ENCODE results near the gene PRTFDC1.

Gene PRTFDC1

GRCh38 chr10:24857031-24857725, 95.2 kb downstream of the PRTFDC1 start:
- Histone ChIP-seq H3K9ac (ENCODE audit: low read length) (no peak overlapping the region), H3K4me1 (ENCODE audit: low read length) (peaks cover 18% of the 10 kb centered on the region), H3F3A (ENCODE audit: insufficient read depth, low read length) (no peaks in the 10 kb centered on the region), H3K9me2 (replicated peaks; ENCODE audit: insufficient read depth, low read length) (no peaks in the 10 kb centered on the region), H3K4me2 (ENCODE audit: low read depth, low read length) (no peak overlapping the region), H3K9me3 (replicated peaks; ENCODE audit: insufficient read depth, low read length) (no peaks in the 10 kb centered on the region), H3K27me3 (replicated peaks; ENCODE audit: insufficient read depth, low read length) (no peaks in the 10 kb centered on the region), H3K27ac (ENCODE audit: low read length) (no peak overlapping the region), H3K4me3 (ENCODE audit: low read length) (no peak overlapping the region), H4K20me1 (ENCODE audit: insufficient read depth, low read length) (no peaks in the 10 kb centered on the region), H3K36me3 (replicated peaks; ENCODE audit: insufficient read depth, low read length) (no peaks in the 10 kb centered on the region), H3K79me2 (ENCODE audit: low read length) (no peaks in the 10 kb centered on the region), H2AFZ (ENCODE audit: low read length) (no peak overlapping the region)
- TF ChIP-seq EZH2 (optimal IDR thresholded peaks at IDR 0.05; ENCODE audit: low read depth, low read length) (no peak), EZH2phosphoT487 (IDR thresholded peaks at IDR 0.05; ENCODE audit: low read length) (no peak)
- TF ChIP-seq, protein P1, sequence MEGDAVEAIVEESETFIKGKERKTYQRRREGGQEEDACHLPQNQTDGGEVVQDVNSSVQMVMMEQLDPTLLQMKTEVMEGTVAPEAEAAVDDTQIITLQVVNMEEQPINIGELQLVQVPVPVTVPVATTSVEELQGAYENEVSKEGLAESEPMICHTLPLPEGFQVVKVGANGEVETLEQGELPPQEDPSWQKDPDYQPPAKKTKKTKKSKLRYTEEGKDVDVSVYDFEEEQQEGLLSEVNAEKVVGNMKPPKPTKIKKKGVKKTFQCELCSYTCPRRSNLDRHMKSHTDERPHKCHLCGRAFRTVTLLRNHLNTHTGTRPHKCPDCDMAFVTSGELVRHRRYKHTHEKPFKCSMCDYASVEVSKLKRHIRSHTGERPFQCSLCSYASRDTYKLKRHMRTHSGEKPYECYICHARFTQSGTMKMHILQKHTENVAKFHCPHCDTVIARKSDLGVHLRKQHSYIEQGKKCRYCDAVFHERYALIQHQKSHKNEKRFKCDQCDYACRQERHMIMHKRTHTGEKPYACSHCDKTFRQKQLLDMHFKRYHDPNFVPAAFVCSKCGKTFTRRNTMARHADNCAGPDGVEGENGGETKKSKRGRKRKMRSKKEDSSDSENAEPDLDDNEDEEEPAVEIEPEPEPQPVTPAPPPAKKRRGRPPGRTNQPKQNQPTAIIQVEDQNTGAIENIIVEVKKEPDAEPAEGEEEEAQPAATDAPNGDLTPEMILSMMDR (IDR thresholded peaks at IDR 0.05; ENCODE audit: low read length), result no peak
- DNase-seq, result no peak

DNA sequence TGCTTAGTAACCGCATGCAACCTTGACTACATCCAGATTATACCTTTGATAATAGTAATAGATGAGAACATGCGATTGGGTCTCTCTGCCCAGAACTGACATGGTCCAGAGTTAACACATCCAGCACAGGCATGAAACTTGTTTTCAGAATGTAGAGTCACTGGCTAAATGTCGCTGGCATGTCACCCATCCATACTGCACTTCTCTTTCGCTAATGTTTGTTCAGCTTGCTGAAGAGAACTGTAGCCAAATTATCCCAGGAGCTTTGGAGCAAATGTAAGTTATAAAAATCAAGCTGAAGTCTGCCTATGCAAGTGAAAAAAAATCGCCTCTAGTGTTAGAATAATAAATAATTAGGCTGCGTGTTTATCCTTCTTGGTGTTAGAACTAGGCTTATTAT, 98.2 kb downstream of the PRTFDC1 start:
- H3K4me3 ChIP-seq (ENCODE audit: low read length), result no peak overlapping the region
- DNase-seq, result no peak
- no peak overlapping the region for H3K27ac ChIP-seq (ENCODE audit: low read length)
- H3K36me3 ChIP-seq (replicated peaks; ENCODE audit: insufficient read depth, low read length), result no peaks in the 10 kb centered on the region
- H3K9me3 ChIP-seq (replicated peaks; ENCODE audit: insufficient read depth, low read length), result no peaks in the 10 kb centered on the region
- H3K9ac ChIP-seq (ENCODE audit: low read length), result no peak overlapping the region
- H2AFZ ChIP-seq (ENCODE audit: low read length), result no peak overlapping the region
- no peaks in the 10 kb centered on the region for H3F3A ChIP-seq (ENCODE audit: insufficient read depth, low read length)
- no peak overlapping the region for H3K4me2 ChIP-seq (ENCODE audit: low read depth, low read length)
- no peaks in the 10 kb centered on the region for H3K9me2 ChIP-seq (replicated peaks; ENCODE audit: insufficient read depth, low read length)
- TF ChIP-seq, protein P1 (IDR thresholded peaks at IDR 0.05; ENCODE audit: low read length), result no peak
- TF ChIP-seq EZH2 (optimal IDR thresholded peaks at IDR 0.05; ENCODE audit: low read depth, low read length), result no peak
- TF ChIP-seq EZH2phosphoT487 (IDR thresholded peaks at IDR 0.05; ENCODE audit: low read length), result no peak
- peaks cover 18% of the 10 kb centered on the region for H3K4me1 ChIP-seq (ENCODE audit: low read length)
- H3K27me3 ChIP-seq (replicated peaks; ENCODE audit: insufficient read depth, low read length), result no peaks in the 10 kb centered on the region
- H4K20me1 ChIP-seq (ENCODE audit: insufficient read depth, low read length), result no peaks in the 10 kb centered on the region
- no peaks in the 10 kb centered on the region for H3K79me2 ChIP-seq (ENCODE audit: low read length)

DNA sequence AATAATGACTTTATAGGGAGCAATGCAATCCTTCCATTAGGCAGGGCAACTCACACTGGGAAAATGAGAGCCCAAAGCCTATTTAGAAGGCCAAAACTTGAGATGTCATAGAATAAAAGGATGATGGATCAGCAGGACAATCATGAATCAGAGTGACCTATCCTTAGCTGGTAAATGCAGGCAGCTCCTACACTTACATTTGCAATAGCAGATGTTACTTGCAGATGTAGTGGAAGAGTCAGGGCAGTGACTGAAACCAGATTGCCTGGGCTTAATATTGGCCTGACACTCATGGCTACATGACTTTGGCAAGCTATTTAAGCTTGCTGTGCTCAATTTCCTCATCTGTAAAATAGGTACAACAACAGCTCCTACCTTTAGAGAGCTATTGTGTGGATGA, 98.7 kb downstream of the PRTFDC1 start:
- Histone ChIP-seq H3K27me3 (replicated peaks; ENCODE audit: insufficient read depth, low read length) (no peaks in the 10 kb centered on the region), H3K4me3 (ENCODE audit: low read length) (no peak overlapping the region), H3K79me2 (ENCODE audit: low read length) (no peaks in the 10 kb centered on the region), H3F3A (ENCODE audit: insufficient read depth, low read length) (no peaks in the 10 kb centered on the region), H3K4me1 (ENCODE audit: low read length) (peaks cover 15% of the 10 kb centered on the region), H3K9ac (ENCODE audit: low read length) (no peak overlapping the region), H3K27ac (ENCODE audit: low read length) (no peak overlapping the region), H3K36me3 (replicated peaks; ENCODE audit: insufficient read depth, low read length) (no peaks in the 10 kb centered on the region), H3K9me2 (replicated peaks; ENCODE audit: insufficient read depth, low read length) (no peaks in the 10 kb centered on the region), H3K4me2 (ENCODE audit: low read depth, low read length) (no peak overlapping the region), H2AFZ (ENCODE audit: low read length) (no peak overlapping the region), H3K9me3 (replicated peaks; ENCODE audit: insufficient read depth, low read length) (no peaks in the 10 kb centered on the region), H4K20me1 (ENCODE audit: insufficient read depth, low read length) (no peaks in the 10 kb centered on the region)
- no peak for TF ChIP-seq EZH2phosphoT487 (IDR thresholded peaks at IDR 0.05; ENCODE audit: low read length)
- no peak for TF ChIP-seq EZH2 (optimal IDR thresholded peaks at IDR 0.05; ENCODE audit: low read depth, low read length)
- TF ChIP-seq, protein P1 (IDR thresholded peaks at IDR 0.05; ENCODE audit: low read length), result no peak
- DNase-seq, result no peak
